Measurements from ENCODE around the gene DZIP1L. TPM values are rescaled to one million over a fixed set of nuclear protein-coding genes. Genes with fewer than 3 reads are reported as not detected.

Gene DZIP1L
- total and polyA plus RNA-seq, 2 experiments from 2014 or later, result 10.6 to 19.5 TPM

GRCh38 chr3:138132239-138132638 lies 16.8 kb upstream of the DZIP1L start, which contains the start of gene A4GNT:
A4GNT (minus strand) TSS chr3:138132390; CDS start chr3:138131256, 1,134 bp downstream.
- ATAC-seq (no peak), DNase-seq (ENCODE audit: low spot score) (no peak)
- Histone ChIP-seq H3K27me3 (ENCODE audit: insufficient read depth) (no peaks in the 10 kb centered on the region), H4K20me1 (replicated peaks; ENCODE audit: insufficient read depth) (no peaks in the 10 kb centered on the region), H3K79me2 (replicated peaks; ENCODE audit: insufficient read depth) (no peaks in the 10 kb centered on the region), H3K27ac (ENCODE audit: low read depth) (no peak within 1 kb of the TSS), H3K4me3 (no peak within 1 kb of the TSS), H3K4me2 (no peak within 1 kb of the TSS), H3K36me3 (ENCODE audit: insufficient read depth) (no peaks in the 10 kb centered on the region), H2AFZ (peak within 1 kb of the TSS; percentile 29; the same call in 1 of the 2 replicates), H3K9me2 (ENCODE audit: insufficient read depth) (peaks cover 19% of the 10 kb centered on the region), H3F3A (replicated peaks; ENCODE audit: low read depth) (no peaks in the 10 kb centered on the region), H3K4me1 (ENCODE audit: insufficient read depth) (no peaks in the 10 kb centered on the region)
- Mint-ChIP-seq H3K27me3 (ENCODE audit: insufficient read depth, low read depth, poor library complexity) (no peaks in the 10 kb centered on the region), H3K36me3 (ENCODE audit: low read depth) (no peaks in the 10 kb centered on the region), H3K9me3 (no peaks in the 10 kb centered on the region), H3K4me1 (no peaks in the 10 kb centered on the region), H3K27ac (no peak within 1 kb of the TSS), H3K4me3 (no peak within 1 kb of the TSS)
- TF ChIP-seq EZH2phosphoT487 (IDR thresholded peaks at IDR 0.05; ENCODE audit: unreplicated experiment) (no peak), EZH2 (IDR thresholded peaks at IDR 0.05; ENCODE audit: low read depth, unreplicated experiment) (no peak), CTCF (conservative IDR thresholded peaks at IDR 0.05; ENCODE audit: low read depth in 2 of 2) (no peak), REST (IDR thresholded peaks at IDR 0.05; ENCODE audit: unreplicated experiment) (no peak), STAT1 (IDR thresholded peaks at IDR 0.05; ENCODE audit: unreplicated experiment) (no peak), CREB1 (CRISPR knock-in tag; IDR thresholded peaks at IDR 0.05; ENCODE audit: low read depth) (no peak), JUNB (IDR thresholded peaks at IDR 0.05; ENCODE audit: unreplicated experiment) (no peak)
- TF ChIP-seq, protein P1, sequence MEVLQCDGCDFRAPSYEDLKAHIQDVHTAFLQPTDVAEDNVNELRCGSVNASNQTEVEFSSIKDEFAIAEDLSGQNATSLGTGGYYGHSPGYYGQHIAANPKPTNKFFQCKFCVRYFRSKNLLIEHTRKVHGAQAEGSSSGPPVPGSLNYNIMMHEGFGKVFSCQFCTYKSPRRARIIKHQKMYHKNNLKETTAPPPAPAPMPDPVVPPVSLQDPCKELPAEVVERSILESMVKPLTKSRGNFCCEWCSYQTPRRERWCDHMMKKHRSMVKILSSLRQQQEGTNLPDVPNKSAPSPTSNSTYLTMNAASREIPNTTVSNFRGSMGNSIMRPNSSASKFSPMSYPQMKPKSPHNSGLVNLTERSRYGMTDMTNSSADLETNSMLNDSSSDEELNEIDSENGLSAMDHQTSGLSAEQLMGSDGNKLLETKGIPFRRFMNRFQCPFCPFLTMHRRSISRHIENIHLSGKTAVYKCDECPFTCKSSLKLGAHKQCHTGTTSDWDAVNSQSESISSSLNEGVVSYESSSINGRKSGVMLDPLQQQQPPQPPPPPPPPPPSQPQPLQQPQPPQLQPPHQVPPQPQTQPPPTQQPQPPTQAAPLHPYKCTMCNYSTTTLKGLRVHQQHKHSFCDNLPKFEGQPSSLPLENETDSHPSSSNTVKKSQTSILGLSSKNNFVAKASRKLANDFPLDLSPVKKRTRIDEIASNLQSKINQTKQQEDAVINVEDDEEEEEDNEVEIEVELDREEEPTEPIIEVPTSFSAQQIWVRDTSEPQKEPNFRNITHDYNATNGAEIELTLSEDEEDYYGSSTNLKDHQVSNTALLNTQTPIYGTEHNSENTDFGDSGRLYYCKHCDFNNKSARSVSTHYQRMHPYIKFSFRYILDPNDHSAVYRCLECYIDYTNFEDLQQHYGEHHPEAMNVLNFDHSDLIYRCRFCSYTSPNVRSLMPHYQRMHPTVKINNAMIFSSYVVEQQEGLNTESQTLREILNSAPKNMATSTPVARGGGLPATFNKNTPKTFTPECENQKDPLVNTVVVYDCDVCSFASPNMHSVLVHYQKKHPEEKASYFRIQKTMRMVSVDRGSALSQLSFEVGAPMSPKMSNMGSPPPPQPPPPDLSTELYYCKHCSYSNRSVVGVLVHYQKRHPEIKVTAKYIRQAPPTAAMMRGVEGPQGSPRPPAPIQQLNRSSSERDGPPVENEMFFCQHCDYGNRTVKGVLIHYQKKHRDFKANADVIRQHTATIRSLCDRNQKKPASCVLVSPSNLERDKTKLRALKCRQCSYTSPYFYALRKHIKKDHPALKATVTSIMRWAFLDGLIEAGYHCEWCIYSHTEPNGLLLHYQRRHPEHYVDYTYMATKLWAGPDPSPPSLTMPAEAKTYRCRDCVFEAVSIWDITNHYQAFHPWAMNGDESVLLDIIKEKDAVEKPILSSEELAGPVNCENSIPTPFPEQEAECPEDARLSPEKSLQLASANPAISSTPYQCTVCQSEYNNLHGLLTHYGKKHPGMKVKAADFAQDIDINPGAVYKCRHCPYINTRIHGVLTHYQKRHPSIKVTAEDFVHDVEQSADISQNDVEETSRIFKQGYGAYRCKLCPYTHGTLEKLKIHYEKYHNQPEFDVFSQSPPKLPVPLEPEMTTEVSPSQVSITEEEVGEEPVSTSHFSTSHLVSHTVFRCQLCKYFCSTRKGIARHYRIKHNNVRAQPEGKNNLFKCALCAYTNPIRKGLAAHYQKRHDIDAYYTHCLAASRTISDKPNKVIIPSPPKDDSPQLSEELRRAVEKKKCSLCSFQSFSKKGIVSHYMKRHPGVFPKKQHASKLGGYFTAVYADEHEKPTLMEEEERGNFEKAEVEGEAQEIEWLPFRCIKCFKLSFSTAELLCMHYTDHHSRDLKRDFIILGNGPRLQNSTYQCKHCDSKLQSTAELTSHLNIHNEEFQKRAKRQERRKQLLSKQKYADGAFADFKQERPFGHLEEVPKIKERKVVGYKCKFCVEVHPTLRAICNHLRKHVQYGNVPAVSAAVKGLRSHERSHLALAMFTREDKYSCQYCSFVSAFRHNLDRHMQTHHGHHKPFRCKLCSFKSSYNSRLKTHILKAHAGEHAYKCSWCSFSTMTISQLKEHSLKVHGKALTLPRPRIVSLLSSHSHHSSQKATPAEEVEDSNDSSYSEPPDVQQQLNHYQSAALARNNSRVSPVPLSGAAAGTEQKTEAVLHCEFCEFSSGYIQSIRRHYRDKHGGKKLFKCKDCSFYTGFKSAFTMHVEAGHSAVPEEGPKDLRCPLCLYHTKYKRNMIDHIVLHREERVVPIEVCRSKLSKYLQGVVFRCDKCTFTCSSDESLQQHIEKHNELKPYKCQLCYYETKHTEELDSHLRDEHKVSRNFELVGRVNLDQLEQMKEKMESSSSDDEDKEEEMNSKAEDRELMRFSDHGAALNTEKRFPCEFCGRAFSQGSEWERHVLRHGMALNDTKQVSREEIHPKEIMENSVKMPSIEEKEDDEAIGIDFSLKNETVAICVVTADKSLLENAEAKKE (CRISPR knock-in tag; IDR thresholded peaks at IDR 0.05), result no peak

Data from GM23338 (cell line).